Effector memory CD4-positive, alpha-beta T cell (primary cell): ENCODE data around the gene NDRG2.

ENCODE experiments used
- DNase-seq, 3 donors: peaks; one replicate each; pipeline ENCODE4 v3.0.0-alpha.2; 2020
- H3K27ac ChIP-seq: 2 replicates; pipeline ENCODE4 v1.7.0; 2013; ENCODE audit warnings: mild to moderate bottlenecking, low read length, moderate library complexity; ENCODE audit not compliant: insufficient read depth, poor library complexity, severe bottlenecking
- H3K27me3 ChIP-seq: replicated peaks from 2 replicates; pipeline ENCODE4 v1.7.0; 2013; ENCODE audit warnings: mild to moderate bottlenecking, low read length; ENCODE audit not compliant: insufficient read depth, control insufficient read depth, poor library complexity, severe bottlenecking
- H3K36me3 ChIP-seq: 2 replicates; pipeline ENCODE4 v1.7.0; 2013; ENCODE audit warnings: mild to moderate bottlenecking, low read length, moderate library complexity; ENCODE audit not compliant: control insufficient read depth, insufficient read depth
- H3K4me1 ChIP-seq: 2 replicates; pipeline ENCODE4 v1.7.0; 2013; ENCODE audit warnings: low read length, mild to moderate bottlenecking; ENCODE audit not compliant: control insufficient read depth, insufficient read depth, poor library complexity, severe bottlenecking
- H3K4me3 ChIP-seq: 2 replicates; pipeline ENCODE4 v1.7.0; 2013; ENCODE audit warnings: low read length, low read depth, mild to moderate bottlenecking; ENCODE audit not compliant: insufficient read depth, poor library complexity, severe bottlenecking
- H3K9me3 ChIP-seq: 2 replicates; pipeline ENCODE4 v1.7.0; 2013; ENCODE audit warnings: mild to moderate bottlenecking, low read length, moderate library complexity; ENCODE audit not compliant: control insufficient read depth

The NDRG2 gene

DNA sequence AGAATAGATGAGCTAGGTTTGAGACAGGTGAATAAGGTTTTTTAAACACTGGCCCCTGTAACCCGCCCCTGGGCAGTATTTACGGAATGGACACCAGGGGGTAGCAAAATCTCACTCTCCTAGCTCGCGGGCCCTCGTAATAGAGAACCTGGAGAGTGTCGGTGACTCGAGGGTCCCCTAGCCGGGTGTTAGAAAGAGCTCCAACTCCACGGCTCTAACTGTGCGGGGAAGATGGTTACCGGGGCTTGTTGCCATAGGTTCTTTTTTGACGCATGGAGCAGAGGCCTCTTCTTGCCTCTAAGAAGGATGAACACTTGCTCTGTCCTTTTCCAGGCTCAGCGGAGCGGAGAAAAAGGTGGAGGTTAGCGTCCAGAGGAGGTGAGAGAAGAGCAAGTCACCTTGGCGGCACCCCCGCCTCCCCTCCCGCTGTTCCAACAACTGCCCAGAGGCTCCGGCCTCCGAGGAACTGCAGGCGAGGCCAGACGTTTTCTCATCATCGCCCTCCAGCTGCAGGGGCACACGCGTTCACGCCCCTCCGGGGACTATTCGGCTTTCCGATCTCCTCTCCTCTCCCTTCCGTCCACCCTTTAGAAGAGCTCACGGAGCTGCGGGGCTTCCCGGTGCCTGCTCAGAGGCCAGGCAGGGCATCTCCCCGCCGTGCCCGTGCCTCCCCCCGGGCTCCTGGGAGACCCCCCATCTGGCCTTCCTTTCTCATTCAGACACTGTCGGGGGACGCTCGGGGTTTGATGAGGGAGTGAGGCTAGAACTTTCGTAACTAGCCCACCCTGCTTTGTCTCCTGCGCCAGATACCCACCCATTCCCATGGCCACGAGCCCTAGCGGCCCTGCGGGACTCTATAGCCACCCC, 43.9 kb upstream of the NDRG2 start:
- no peak overlapping the region for H3K27ac ChIP-seq

DNA sequence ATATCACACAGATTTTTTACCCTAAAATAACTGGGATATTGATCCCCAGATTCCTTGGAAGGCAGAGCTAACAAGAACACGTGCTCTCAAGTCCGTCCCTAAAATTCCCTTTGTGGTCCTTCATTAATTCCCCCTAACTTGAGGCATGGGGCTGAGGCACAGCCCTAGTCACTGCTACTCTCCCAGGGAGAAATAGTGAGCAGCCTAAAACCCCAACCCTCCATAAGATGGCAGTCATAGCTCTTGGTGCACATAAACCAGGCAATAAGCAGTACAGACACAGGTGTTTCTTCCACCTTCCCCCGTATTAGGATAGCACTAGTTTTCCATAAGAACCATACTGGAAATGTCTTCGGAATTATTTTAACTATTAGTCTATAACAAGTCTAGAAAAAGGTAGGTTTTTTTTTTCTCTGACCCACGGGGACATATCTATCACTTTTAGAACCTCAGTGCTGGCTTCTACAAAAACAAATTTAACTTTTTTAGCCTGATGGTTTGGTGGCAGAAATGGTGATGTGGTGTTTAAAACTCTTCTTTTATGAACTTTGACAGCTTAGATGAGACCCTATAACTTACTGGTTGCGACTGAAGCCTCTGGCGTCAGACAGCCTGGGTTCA, 42.1 kb upstream of the NDRG2 start:
- no peak overlapping the region for H3K27ac ChIP-seq
- no peaks in the 10 kb centered on the region for H3K9me3 ChIP-seq
- no peak overlapping the region for H3K4me3 ChIP-seq
- DNase-seq = no peak
- peaks cover 46% of the 10 kb centered on the region for H3K27me3 ChIP-seq
- H3K36me3 ChIP-seq = no peaks in the 10 kb centered on the region
- peaks cover 35% of the 10 kb centered on the region for H3K4me1 ChIP-seq

More for the DNA sequence above, 43.9 kb upstream of the NDRG2 start:
- Histone ChIP-seq H3K4me1 (peaks cover 35% of the 10 kb centered on the region), H3K9me3 (no peaks in the 10 kb centered on the region), H3K4me3 (peak overlapping the region; percentile 48), H3K36me3 (no peaks in the 10 kb centered on the region), H3K27me3 (peaks cover 47% of the 10 kb centered on the region)
- DNase-seq = peak; percentile 36 to 49 (median 41)

DNA sequence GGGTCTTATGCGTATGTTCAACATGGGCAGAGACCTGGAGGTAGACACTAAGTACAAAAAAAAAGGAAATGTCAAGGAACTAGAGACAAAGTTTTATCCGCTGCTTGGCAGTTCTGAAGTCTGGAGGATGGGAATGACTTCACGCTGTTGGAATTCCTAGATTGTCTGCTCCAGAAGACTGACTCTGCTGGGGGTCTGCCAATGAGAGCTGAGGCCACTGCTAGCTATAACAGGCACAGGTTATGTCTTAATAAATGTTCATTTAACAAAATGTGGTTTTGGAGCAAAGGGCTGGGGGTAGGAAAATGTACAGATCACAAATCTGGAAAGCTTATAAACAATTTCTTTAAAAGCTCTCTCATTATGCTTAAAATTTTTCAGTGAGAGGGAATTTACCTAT, 38.6 kb upstream of the NDRG2 start:
- Histone ChIP-seq H3K4me3 (no peak overlapping the region), H3K4me1 (peaks cover 2% of the 10 kb centered on the region), H3K27ac (no peak overlapping the region), H3K9me3 (no peaks in the 10 kb centered on the region), H3K27me3 (peaks cover 13% of the 10 kb centered on the region), H3K36me3 (no peaks in the 10 kb centered on the region)
- no peak for DNase-seq

GRCh38 chr14:21061347-21061668, 36.4 kb upstream of the NDRG2 start:
- no peaks in the 10 kb centered on the region for H3K36me3 ChIP-seq
- no peaks in the 10 kb centered on the region for H3K9me3 ChIP-seq
- no peak overlapping the region for H3K27ac ChIP-seq
- no peak overlapping the region for H3K4me3 ChIP-seq
- no peak for DNase-seq
- no peaks in the 10 kb centered on the region for H3K4me1 ChIP-seq
- peaks cover 3% of the 10 kb centered on the region for H3K27me3 ChIP-seq

GRCh38 chr14:21060614-21061346, 35.9 kb upstream of the NDRG2 start:
- Histone ChIP-seq H3K36me3 (no peaks in the 10 kb centered on the region), H3K4me3 (no peak overlapping the region), H3K27ac (no peak overlapping the region), H3K9me3 (no peaks in the 10 kb centered on the region), H3K27me3 (peaks cover 3% of the 10 kb centered on the region), H3K4me1 (no peaks in the 10 kb centered on the region)
- DNase-seq = no peak

DNA sequence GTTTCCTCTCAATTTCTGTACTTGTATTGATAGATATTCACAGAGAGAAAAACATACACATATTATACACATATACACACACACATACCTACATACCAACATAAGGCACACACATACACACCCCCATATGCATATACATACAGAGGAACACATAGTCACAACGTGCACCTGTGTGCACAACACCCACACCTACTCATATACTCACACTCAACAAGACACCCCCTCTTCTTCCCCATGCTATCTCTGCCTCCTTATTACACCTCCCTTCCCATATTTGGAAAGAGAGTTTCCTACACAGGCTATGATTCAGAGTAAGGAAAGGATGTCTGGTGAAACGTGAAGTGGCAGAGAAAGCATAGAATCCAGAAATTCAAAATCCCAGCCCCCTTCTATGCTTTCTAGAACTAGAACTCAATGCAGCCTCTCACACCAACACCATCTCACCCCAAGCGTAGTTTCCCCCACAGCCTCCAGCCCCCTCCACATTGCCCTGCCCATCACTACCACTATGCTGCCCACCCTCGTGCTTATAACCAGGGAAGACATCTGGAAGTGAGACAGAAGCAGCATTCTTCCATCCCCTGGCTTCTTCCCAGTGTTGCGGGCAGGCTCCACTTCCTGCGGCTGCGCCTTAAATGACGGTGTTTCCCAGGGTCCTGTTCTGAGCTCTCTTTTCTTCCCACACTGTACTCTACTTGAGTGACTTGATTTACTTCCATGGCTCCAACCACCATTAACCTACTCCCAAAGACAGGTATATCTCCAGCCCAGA, 35.2 kb upstream of the NDRG2 start:
- H3K27ac ChIP-seq = no peak overlapping the region
- DNase-seq = no peak
- no peaks in the 10 kb centered on the region for H3K9me3 ChIP-seq
- no peaks in the 10 kb centered on the region for H3K4me1 ChIP-seq
- peaks cover 3% of the 10 kb centered on the region for H3K27me3 ChIP-seq
- no peaks in the 10 kb centered on the region for H3K36me3 ChIP-seq
- H3K4me3 ChIP-seq = no peak overlapping the region

- Histone ChIP-seq H3K9me3 (no peaks in the 10 kb centered on the region), H3K4me3 (no peak overlapping the region), H3K4me1 (no peaks in the 10 kb centered on the region), H3K36me3 (no peaks in the 10 kb centered on the region), H3K27me3 (no peaks in the 10 kb centered on the region), H3K27ac (no peak overlapping the region)
- no peak for DNase-seq
Measured at GRCh38 chr14:21058903-21059302, 34.0 kb upstream of the NDRG2 start.

DNA sequence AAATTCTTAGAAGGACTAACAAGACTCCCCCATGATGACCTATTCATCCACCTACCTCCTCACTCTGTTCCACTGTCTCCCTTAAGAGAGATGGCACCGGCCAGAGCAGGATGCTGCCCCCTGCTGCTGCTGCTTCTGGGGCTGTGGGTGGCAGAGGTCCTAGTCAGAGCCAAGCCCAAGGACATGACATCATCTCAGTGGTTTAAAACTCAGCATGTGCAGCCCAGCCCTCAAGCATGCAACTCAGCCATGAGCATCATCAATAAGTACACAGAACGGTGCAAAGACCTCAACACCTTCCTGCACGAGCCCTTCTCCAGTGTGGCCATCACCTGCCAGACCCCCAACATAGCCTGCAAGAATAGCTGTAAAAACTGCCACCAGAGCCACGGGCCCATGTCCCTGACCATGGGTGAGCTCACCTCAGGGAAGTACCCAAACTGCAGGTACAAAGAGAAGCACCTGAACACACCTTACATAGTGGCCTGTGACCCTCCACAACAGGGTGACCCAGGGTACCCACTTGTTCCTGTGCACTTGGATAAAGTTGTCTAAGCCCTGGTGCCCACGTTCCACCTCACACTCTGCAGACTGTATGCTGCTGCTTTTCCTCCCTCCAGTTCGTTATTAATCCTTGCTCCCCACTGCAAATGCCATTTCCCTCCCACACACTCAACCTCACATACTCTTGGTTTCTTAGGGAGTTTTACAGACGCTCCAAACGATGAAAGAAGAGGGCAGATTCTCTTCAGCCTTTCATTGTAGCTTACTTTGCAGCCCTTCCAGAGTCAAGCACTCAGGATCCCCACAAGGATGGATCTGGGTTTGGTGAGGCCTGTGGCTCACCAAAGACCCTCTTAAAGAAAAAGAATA, 33.2 kb upstream of the NDRG2 start, which contains the start of gene RNASE8:
Gene RNASE8, plus strand, starts transcription at position 20 of the 873 bp plus-strand sequence. Its CDS starts 71 bp downstream, at position 91.
- no peak for DNase-seq
- no peak within 1 kb of the TSS for H3K4me3 ChIP-seq
- H3K9me3 ChIP-seq = no peaks in the 10 kb centered on the region
- H3K27me3 ChIP-seq = no peaks in the 10 kb centered on the region
- H3K4me1 ChIP-seq = no peaks in the 10 kb centered on the region
- no peak within 1 kb of the TSS for H3K27ac ChIP-seq
- no peaks in the 10 kb centered on the region for H3K36me3 ChIP-seq
